ENCODE results near the gene EBLN2.

EBLN2 gene

GRCh38 chr3:73031573-73032103 lies 29.8 kb upstream of the EBLN2 start:
- Histone ChIP-seq H3K4me3 (ENCODE audit: low read depth in 1 of 2, low read length in 1 of 2) (no peak overlapping the region), H3K27me3 (no peaks in the 10 kb centered on the region), H3K9me3 (no peaks in the 10 kb centered on the region), H3K27ac (peak overlapping the region; percentile 37), H3K4me1 (ENCODE audit: control insufficient read depth in 1 of 2, insufficient read depth in 1 of 2, low read depth in 1 of 2, low read length in 1 of 2) (peaks cover 13 to 25% of the 10 kb centered on the region in 2 experiments), H3K36me3 (peaks cover 3% of the 10 kb centered on the region)
- no peak for TF ChIP-seq CTCF (IDR thresholded peaks at IDR 0.05)

GRCh38 chr3:73036694-73037591 lies 24.5 kb upstream of the EBLN2 start:
- no peak for TF ChIP-seq CTCF (IDR thresholded peaks at IDR 0.05)
- H3K27me3 ChIP-seq, result no peaks in the 10 kb centered on the region
- H3K4me1 ChIP-seq (ENCODE audit: control insufficient read depth in 1 of 2, insufficient read depth in 1 of 2, low read depth in 1 of 2, low read length in 1 of 2), result peaks cover 16 to 42% of the 10 kb centered on the region in 2 experiments
- H3K9me3 ChIP-seq, result no peaks in the 10 kb centered on the region
- H3K27ac ChIP-seq, result peak overlapping the region; percentile 57
- no peak overlapping the region for H3K4me3 ChIP-seq (ENCODE audit: low read depth in 1 of 2, low read length in 1 of 2)
- no peaks in the 10 kb centered on the region for H3K36me3 ChIP-seq

- Histone ChIP-seq H3K27ac (peak overlapping the region; percentile 21), H3K4me3 (ENCODE audit: low read depth in 1 of 2, low read length in 1 of 2) (no peak overlapping the region), H3K4me1 (ENCODE audit: control insufficient read depth in 1 of 2, insufficient read depth in 1 of 2, low read depth in 1 of 2, low read length in 1 of 2) (peaks cover 24 to 34% of the 10 kb centered on the region in 2 experiments), H3K9me3 (no peaks in the 10 kb centered on the region), H3K36me3 (no peaks in the 10 kb centered on the region), H3K27me3 (no peaks in the 10 kb centered on the region)
- no peak for TF ChIP-seq CTCF (IDR thresholded peaks at IDR 0.05)
Observed at GRCh38 chr3:73041537-73041936, 19.9 kb upstream of the EBLN2 start.

- Histone ChIP-seq H3K9me3 (no peaks in the 10 kb centered on the region), H3K36me3 (peaks cover 9% of the 10 kb centered on the region), H3K4me3 (ENCODE audit: low read depth in 1 of 2, low read length in 1 of 2) (no peak overlapping the region), H3K4me1 (ENCODE audit: control insufficient read depth in 1 of 2, insufficient read depth in 1 of 2, low read depth in 1 of 2, low read length in 1 of 2) (peaks cover 13 to 16% of the 10 kb centered on the region in 2 experiments), H3K27me3 (no peaks in the 10 kb centered on the region), H3K27ac (no peak overlapping the region)
- no peak for TF ChIP-seq CTCF (IDR thresholded peaks at IDR 0.05)
Observed at GRCh38 chr3:73043414-73043813, 18.0 kb upstream of the EBLN2 start.

- Histone ChIP-seq H3K36me3 (peaks cover 23% of the 10 kb centered on the region), H3K27ac (no peak overlapping the region), H3K27me3 (no peaks in the 10 kb centered on the region), H3K9me3 (no peaks in the 10 kb centered on the region), H3K4me1 (ENCODE audit: control insufficient read depth in 1 of 2, insufficient read depth in 1 of 2, low read depth in 1 of 2, low read length in 1 of 2) (peaks cover 6 to 10% of the 10 kb centered on the region in 2 experiments), H3K4me3 (ENCODE audit: low read depth in 1 of 2, low read length in 1 of 2) (no peak overlapping the region)
- TF ChIP-seq CTCF (IDR thresholded peaks at IDR 0.05), result no peak
Observed at GRCh38 chr3:73045391-73045790, 16.1 kb upstream of the EBLN2 start.
